Embryonic facial prominence (tissue), 1 donor: Measurements from ENCODE around the gene CADPS2.

Source experiments
- DNase-seq: peaks from one replicate; pipeline ENCODE4 v3.0.0-alpha.2; 2016; ENCODE audit errors: extremely low spot score

CADPS2 gene

GRCh38 chr7:122604251-122604650 lies 282.0 kb downstream of the CADPS2 start:
- DNase-seq: no peak

GRCh38 chr7:122602800-122603199 lies 283.5 kb downstream of the CADPS2 start:
- DNase-seq: no peak

GRCh38 chr7:122600630-122601029 lies 285.6 kb downstream of the CADPS2 start:
- no peak for DNase-seq

- DNase-seq: no peak
Measured at GRCh38 chr7:122600042-122600441, 286.2 kb downstream of the CADPS2 start.

GRCh38 chr7:122597277-122597676 lies 289.0 kb downstream of the CADPS2 start:
- DNase-seq: no peak

- no peak for DNase-seq
Measured at GRCh38 chr7:122595885-122596284, 290.4 kb downstream of the CADPS2 start.

- DNase-seq: no peak
Measured at GRCh38 chr7:122588621-122589020, 297.6 kb downstream of the CADPS2 start.

- DNase-seq: no peak
Measured at GRCh38 chr7:122584676-122585251, 301.5 kb downstream of the CADPS2 start.

- DNase-seq: no peak
Measured at GRCh38 chr7:122578350-122578749, 307.9 kb downstream of the CADPS2 start.

- no peak for DNase-seq
Measured at GRCh38 chr7:122577449-122578003, 308.7 kb downstream of the CADPS2 start.

- no peak for DNase-seq
Measured at GRCh38 chr7:122572706-122573105, 313.6 kb downstream of the CADPS2 start.

GRCh38 chr7:122561326-122561725 lies 324.9 kb downstream of the CADPS2 start:
- DNase-seq: no peak

- DNase-seq: no peak
Measured at GRCh38 chr7:122556873-122557542, 329.3 kb downstream of the CADPS2 start.

GRCh38 chr7:122556219-122556618 lies 330.0 kb downstream of the CADPS2 start:
- no peak for DNase-seq

- DNase-seq: no peak
Measured at GRCh38 chr7:122553761-122554160, 332.5 kb downstream of the CADPS2 start.

GRCh38 chr7:122552769-122553168 lies 333.5 kb downstream of the CADPS2 start:
- no peak for DNase-seq

- no peak for DNase-seq
Measured at GRCh38 chr7:122550545-122550944, 335.7 kb downstream of the CADPS2 start.

GRCh38 chr7:122549578-122549977 lies 336.7 kb downstream of the CADPS2 start:
- DNase-seq: no peak

GRCh38 chr7:122546496-122546895 lies 339.8 kb downstream of the CADPS2 start:
- DNase-seq: no peak

GRCh38 chr7:122544463-122544862 lies 341.8 kb downstream of the CADPS2 start:
- DNase-seq: no peak

- DNase-seq: no peak
Measured at GRCh38 chr7:122543891-122544290, 342.4 kb downstream of the CADPS2 start.

GRCh38 chr7:122543166-122543565 lies 343.1 kb downstream of the CADPS2 start:
- DNase-seq: no peak

- DNase-seq: no peak
Measured at GRCh38 chr7:122535086-122535485, 351.2 kb downstream of the CADPS2 start.
